ENCODE measurements around the gene RLN1. TPM values are rescaled to one million over a fixed set of nuclear protein-coding genes. Genes with fewer than 3 reads are reported as not detected.
"Not testable (repeated sequence)": the region's sequence is repeated elsewhere in the genome, so short reads cannot be mapped to it uniquely, and the experiment has no call there.

The RLN1 gene, protein sequence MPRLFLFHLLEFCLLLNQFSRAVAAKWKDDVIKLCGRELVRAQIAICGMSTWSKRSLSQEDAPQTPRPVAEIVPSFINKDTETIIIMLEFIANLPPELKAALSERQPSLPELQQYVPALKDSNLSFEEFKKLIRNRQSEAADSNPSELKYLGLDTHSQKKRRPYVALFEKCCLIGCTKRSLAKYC
- not detected for total RNA-seq
- long read RNA-seq = 0 reads

GRCh38 chr9:5338992-5339981 is at the start of gene RLN1:
Gene RLN1, minus strand, starts transcription at chr9:5339876. Its CDS starts 130 bp downstream, at chr9:5339746.
- DNase-seq; H3K27me3 ChIP-seq; H3K4me3 ChIP-seq; H3K27ac ChIP-seq; H3K9me3 ChIP-seq; intact Hi-C loops (cut with DNase I); H3K4me1 ChIP-seq; H3K36me3 ChIP-seq: not testable (repeated sequence)
- peak; percentile 100 for ATAC-seq
- WGBS (ENCODE audit: insufficient coverage, low coverage, low lambda C conversion rate, missing lambda C conversion rate) = 45% methylated on average over 3 of the region's 50 CpGs

DNA sequence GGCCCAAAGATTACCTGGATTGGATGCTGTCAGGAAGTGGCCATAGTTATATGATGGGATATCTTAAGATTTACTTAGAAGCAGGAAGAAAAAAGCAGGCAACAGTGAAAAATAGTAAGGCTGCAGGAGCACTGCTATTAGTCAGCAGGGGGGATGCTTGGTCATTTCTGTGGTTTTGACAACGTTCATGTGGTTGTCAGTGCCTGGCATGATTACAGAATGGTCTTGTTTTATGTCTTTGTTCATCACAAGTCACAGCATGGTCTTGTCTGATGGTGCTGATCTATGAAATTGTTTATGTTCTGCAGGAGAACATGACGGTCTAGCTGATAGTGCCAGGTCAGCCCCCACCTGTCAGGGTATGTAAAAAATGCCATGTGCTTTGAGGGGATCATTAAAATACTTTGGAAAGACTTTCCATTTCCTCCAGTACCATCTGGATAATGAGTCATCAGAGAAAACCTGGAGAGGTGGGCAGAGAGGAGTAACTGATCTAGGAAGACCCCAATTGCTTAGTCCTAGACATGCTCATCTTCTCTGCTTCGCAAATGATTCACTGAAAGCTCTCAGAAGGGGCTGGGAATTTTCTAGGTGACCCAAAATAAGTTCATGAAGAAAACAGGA is 49.5 kb upstream of the RLN1 start:
- no peaks in the 10 kb centered on the region for H3K9me3 ChIP-seq
- WGBS (ENCODE audit: insufficient coverage, low coverage, low lambda C conversion rate, missing lambda C conversion rate) = 59% methylated on average over 3 of the region's 3 CpGs
- DNase-seq (no peak), ATAC-seq (no peak)
- H3K4me1 ChIP-seq = no peaks in the 10 kb centered on the region
- no peak overlapping the region for H3K27ac ChIP-seq
- TF ChIP-seq, protein P1, sequence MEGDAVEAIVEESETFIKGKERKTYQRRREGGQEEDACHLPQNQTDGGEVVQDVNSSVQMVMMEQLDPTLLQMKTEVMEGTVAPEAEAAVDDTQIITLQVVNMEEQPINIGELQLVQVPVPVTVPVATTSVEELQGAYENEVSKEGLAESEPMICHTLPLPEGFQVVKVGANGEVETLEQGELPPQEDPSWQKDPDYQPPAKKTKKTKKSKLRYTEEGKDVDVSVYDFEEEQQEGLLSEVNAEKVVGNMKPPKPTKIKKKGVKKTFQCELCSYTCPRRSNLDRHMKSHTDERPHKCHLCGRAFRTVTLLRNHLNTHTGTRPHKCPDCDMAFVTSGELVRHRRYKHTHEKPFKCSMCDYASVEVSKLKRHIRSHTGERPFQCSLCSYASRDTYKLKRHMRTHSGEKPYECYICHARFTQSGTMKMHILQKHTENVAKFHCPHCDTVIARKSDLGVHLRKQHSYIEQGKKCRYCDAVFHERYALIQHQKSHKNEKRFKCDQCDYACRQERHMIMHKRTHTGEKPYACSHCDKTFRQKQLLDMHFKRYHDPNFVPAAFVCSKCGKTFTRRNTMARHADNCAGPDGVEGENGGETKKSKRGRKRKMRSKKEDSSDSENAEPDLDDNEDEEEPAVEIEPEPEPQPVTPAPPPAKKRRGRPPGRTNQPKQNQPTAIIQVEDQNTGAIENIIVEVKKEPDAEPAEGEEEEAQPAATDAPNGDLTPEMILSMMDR (IDR thresholded peaks at IDR 0.05) = no peak
- TF ChIP-seq POLR2A (IDR thresholded peaks at IDR 0.05) = no peak
- intact Hi-C loops (cut with DNase I) = no loop called here
- H3K27me3 ChIP-seq = no peaks in the 10 kb centered on the region
- H3K4me3 ChIP-seq = no peak overlapping the region
- no peaks in the 10 kb centered on the region for H3K36me3 ChIP-seq

GRCh38 chr9:5388026-5388819 is 48.5 kb upstream of the RLN1 start:
- H3K4me1 ChIP-seq = no peaks in the 10 kb centered on the region
- H3K36me3 ChIP-seq = no peaks in the 10 kb centered on the region
- DNase-seq (no peak), ATAC-seq (peak in 1 of 4 donors; percentile 18)
- H3K9me3 ChIP-seq = no peaks in the 10 kb centered on the region
- TF ChIP-seq, protein P1 (IDR thresholded peaks at IDR 0.05) = no peak
- no peak for TF ChIP-seq POLR2A (IDR thresholded peaks at IDR 0.05)
- no peaks in the 10 kb centered on the region for H3K27me3 ChIP-seq
- H3K27ac ChIP-seq = no peak overlapping the region
- H3K4me3 ChIP-seq = no peak overlapping the region
- 83% methylated on average over 5 of the region's 5 CpGs for WGBS (ENCODE audit: insufficient coverage, low coverage, low lambda C conversion rate, missing lambda C conversion rate)
- intact Hi-C loops (cut with DNase I) = no loop called here

DNA sequence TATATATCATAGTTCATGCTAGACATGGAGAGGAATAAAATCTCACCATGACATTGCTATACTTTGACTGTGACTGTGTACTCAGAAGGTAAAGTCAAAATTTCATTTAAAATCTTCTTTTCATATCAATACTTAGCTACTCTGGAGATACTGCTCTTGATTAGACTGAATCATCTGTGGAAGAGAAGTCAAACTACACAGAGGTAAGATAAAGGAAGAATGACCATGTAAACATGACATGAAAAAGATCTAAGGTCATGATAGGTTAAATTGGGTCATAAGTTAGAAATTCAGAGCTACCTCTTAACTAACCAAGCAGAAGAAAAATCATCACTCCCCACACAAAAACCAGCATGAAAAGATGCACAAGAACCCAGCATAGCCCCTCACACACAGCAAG is 44.8 kb upstream of the RLN1 start:
- no peaks in the 10 kb centered on the region for H3K4me1 ChIP-seq
- H3K36me3 ChIP-seq = no peaks in the 10 kb centered on the region
- no peak for TF ChIP-seq POLR2A (IDR thresholded peaks at IDR 0.05)
- TF ChIP-seq, protein P1 (IDR thresholded peaks at IDR 0.05) = no peak
- no peak for ATAC-seq
- H3K9me3 ChIP-seq = no peaks in the 10 kb centered on the region
- intact Hi-C loops (cut with DNase I) = no loop called here
- H3K4me3 ChIP-seq = no peak overlapping the region
- H3K27me3 ChIP-seq = no peaks in the 10 kb centered on the region
- no peak for DNase-seq
- no peak overlapping the region for H3K27ac ChIP-seq

Data from right lobe of liver (tissue), 6 donors.